DOHH2 (cell line): Measurements from ENCODE around the gene MORN5.

ENCODE experiments used
- H3F3A ChIP-seq: fragments of 200-600 bp; sonication (generic), shearing (Covaris generic); 2 replicates; pipeline ENCODE4 v1.6.0; 2016; ENCODE audit warnings: antibody characterized with exemption, mild to moderate bottlenecking; ENCODE audit not compliant: control insufficient read depth, insufficient read depth
- H3K27ac ChIP-seq: fragments of 200-600 bp; sonication (generic); 2 replicates; pipeline ENCODE4 v1.5.1; 2014; ENCODE audit warnings: low read depth, mild to moderate bottlenecking, low read length, moderate library complexity
- H3K27me3 ChIP-seq: fragments of 200-600 bp; sonication (generic); 2 replicates; pipeline ENCODE4 v1.6.1; 2014; ENCODE audit warnings: mild to moderate bottlenecking, low read length, mixed read lengths; ENCODE audit not compliant: control insufficient read depth
- H3K36me3 ChIP-seq: fragments of 200-600 bp; sonication (generic); 2 replicates; pipeline ENCODE4 v1.6.1; 2014; ENCODE audit warnings: mild to moderate bottlenecking, low read length, moderate library complexity, mixed read lengths; ENCODE audit not compliant: control insufficient read depth
- H3K4me1 ChIP-seq: fragments of 200-600 bp; sonication (generic); 2 replicates; pipeline ENCODE4 v1.6.1; 2014; ENCODE audit warnings: mild to moderate bottlenecking, low read length, mixed read lengths; ENCODE audit not compliant: control insufficient read depth
- H3K4me2 ChIP-seq: fragments of 200-600 bp; sonication (generic); 2 replicates; pipeline ENCODE4 v1.6.0; 2014; ENCODE audit warnings: mild to moderate bottlenecking, low read length, moderate library complexity
- H3K4me3 ChIP-seq: fragments of 200-600 bp; sonication (generic); 2 replicates; pipeline ENCODE4 v1.5.1; 2014; ENCODE audit warnings: mild to moderate bottlenecking, low read length, mixed read lengths
- H3K79me2 ChIP-seq: fragments of 200-600 bp; sonication (generic); 2 replicates; pipeline ENCODE4 v1.6.1; 2014; ENCODE audit warnings: mild to moderate bottlenecking, low read length, mixed read lengths; ENCODE audit not compliant: control insufficient read depth
- H3K9me2 ChIP-seq: fragments of 200-600 bp; sonication (generic); replicated peaks from 2 replicates; pipeline ENCODE4 v1.6.1; 2014; ENCODE audit warnings: mild to moderate bottlenecking, low read length, mixed read lengths; ENCODE audit not compliant: control insufficient read depth
- H3K9me3 ChIP-seq: fragments of 200-600 bp; sonication (generic); 2 replicates; pipeline ENCODE4 v1.6.1; 2014; ENCODE audit warnings: antibody characterized with exemption, low read length, mixed read lengths; ENCODE audit not compliant: control insufficient read depth, insufficient read depth
- H4K20me1 ChIP-seq: fragments of 200-600 bp; sonication (generic); 2 replicates; pipeline ENCODE4 v1.6.0; 2014; ENCODE audit warnings: low read depth, mild to moderate bottlenecking, antibody characterized with exemption, low read length, moderate library complexity; ENCODE audit not compliant: control insufficient read depth, insufficient read depth
- EZH2phosphoT487 ChIP-seq: fragments of 200-600 bp; sonication (generic); IDR thresholded peaks from 2 replicates; pipeline ENCODE4 v1.6.1; 2017; ENCODE audit warnings: borderline replicate concordance, mild to moderate bottlenecking, antibody characterized with exemption, low read length, moderate library complexity, mixed read lengths
- TF ChIP-seq, protein P1 (sequence below): fragments of 200-600 bp; sonication (generic); IDR thresholded peaks from one replicate; pipeline ENCODE4 v1.5.1; 2014; ENCODE audit warnings: antibody characterized with exemption, mild to moderate bottlenecking, low read depth, low read length; ENCODE audit not compliant: poor library complexity, severe bottlenecking

MORN5 gene

DNA sequence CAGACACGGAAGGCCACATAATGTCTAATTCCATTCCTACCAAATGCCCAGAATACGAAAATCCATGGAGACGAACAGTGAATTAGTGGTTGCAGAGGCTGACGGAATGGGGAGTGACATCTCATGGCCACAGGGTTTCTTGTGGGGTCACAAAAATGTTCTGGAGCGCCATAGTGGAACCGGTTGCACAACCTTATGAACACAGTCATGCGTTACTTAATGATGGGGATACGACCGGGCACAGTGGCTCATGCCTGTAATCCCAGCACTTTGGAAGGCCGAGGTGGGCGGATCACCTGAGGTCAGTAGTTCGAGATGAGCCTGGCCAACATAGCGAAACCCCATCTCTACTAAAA is 40.6 kb upstream of the MORN5 start:
- no peak for TF ChIP-seq EZH2phosphoT487
- TF ChIP-seq, protein P1, sequence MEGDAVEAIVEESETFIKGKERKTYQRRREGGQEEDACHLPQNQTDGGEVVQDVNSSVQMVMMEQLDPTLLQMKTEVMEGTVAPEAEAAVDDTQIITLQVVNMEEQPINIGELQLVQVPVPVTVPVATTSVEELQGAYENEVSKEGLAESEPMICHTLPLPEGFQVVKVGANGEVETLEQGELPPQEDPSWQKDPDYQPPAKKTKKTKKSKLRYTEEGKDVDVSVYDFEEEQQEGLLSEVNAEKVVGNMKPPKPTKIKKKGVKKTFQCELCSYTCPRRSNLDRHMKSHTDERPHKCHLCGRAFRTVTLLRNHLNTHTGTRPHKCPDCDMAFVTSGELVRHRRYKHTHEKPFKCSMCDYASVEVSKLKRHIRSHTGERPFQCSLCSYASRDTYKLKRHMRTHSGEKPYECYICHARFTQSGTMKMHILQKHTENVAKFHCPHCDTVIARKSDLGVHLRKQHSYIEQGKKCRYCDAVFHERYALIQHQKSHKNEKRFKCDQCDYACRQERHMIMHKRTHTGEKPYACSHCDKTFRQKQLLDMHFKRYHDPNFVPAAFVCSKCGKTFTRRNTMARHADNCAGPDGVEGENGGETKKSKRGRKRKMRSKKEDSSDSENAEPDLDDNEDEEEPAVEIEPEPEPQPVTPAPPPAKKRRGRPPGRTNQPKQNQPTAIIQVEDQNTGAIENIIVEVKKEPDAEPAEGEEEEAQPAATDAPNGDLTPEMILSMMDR: no peak
- H3F3A ChIP-seq: no peaks in the 10 kb centered on the region
- no peak overlapping the region for H3K4me2 ChIP-seq

GRCh38 chr9:122119721-122120120 is 40.0 kb upstream of the MORN5 start:
- TF ChIP-seq, protein P1: no peak
- TF ChIP-seq EZH2phosphoT487: no peak

More for the DNA sequence above, 40.6 kb upstream of the MORN5 start:
- no peak overlapping the region for H3K27ac ChIP-seq
- H3K9me2 ChIP-seq: no peaks in the 10 kb centered on the region
- no peaks in the 10 kb centered on the region for H3K79me2 ChIP-seq
- H3K4me3 ChIP-seq: no peak overlapping the region
- peaks cover 3% of the 10 kb centered on the region; the same call in 1 of the 2 replicates for H3K9me3 ChIP-seq
- no peaks in the 10 kb centered on the region for H3K36me3 ChIP-seq
- peaks cover 4% of the 10 kb centered on the region; the same call in 1 of the 2 replicates for H3K27me3 ChIP-seq
- H3K4me1 ChIP-seq: peaks cover 4% of the 10 kb centered on the region
- H4K20me1 ChIP-seq: no peaks in the 10 kb centered on the region

DNA sequence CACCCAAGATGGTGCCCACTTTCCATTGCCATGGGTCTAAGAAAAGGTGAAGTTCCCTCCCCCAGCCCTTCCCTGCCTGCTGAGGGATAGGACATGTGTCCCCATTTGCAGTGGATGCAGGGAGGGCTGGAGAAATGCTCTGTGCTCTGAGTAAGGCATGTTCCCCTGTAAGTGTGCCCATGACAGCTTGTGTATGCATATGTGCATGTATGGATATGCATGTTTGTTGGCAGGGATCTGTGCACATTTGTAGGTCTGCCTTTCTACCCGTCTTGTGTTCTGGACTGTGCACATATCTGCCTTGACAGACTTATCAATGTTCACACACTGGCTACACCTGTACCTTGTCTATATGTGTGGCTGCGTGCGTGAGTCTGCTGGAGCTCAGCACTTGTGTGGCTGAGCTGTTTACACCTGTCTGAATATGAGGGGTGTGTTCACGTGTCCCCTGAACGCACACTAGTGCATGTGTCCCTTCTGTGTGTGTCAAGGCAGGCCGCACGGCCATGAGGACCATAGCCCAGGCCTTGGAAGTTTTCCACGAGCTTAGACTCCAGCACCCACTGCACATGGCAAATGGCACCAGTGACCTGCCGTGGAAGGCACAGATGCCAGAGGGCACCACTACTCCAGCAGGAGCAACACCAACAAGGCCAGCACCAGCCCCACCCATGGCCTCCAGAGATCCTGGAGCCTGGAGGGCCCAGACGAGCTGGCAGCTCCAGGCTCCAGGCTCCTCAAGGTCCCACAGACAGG is 39.2 kb upstream of the MORN5 start:
- TF ChIP-seq, protein P1: no peak
- no peak for TF ChIP-seq EZH2phosphoT487
- H4K20me1 ChIP-seq: no peaks in the 10 kb centered on the region
- H3F3A ChIP-seq: no peaks in the 10 kb centered on the region
- no peak overlapping the region for H3K27ac ChIP-seq
- no peaks in the 10 kb centered on the region for H3K9me2 ChIP-seq
- H3K9me3 ChIP-seq: peaks cover 3% of the 10 kb centered on the region; the same call in 1 of the 2 replicates
- H3K27me3 ChIP-seq: peaks cover 11% of the 10 kb centered on the region; the same call in 1 of the 2 replicates
- H3K79me2 ChIP-seq: no peaks in the 10 kb centered on the region
- peaks cover 4% of the 10 kb centered on the region for H3K4me1 ChIP-seq
- H3K4me3 ChIP-seq: no peak overlapping the region
- H3K4me2 ChIP-seq: no peak overlapping the region
- H3K36me3 ChIP-seq: no peaks in the 10 kb centered on the region

More at GRCh38 chr9:122119721-122120120, 40.0 kb upstream of the MORN5 start:
- no peaks in the 10 kb centered on the region for H3K36me3 ChIP-seq
- H4K20me1 ChIP-seq: no peaks in the 10 kb centered on the region
- no peaks in the 10 kb centered on the region for H3K9me2 ChIP-seq
- H3K27ac ChIP-seq: no peak overlapping the region
- H3F3A ChIP-seq: no peaks in the 10 kb centered on the region
- H3K79me2 ChIP-seq: no peaks in the 10 kb centered on the region
- no peak overlapping the region for H3K4me2 ChIP-seq
- H3K9me3 ChIP-seq: peaks cover 3% of the 10 kb centered on the region; the same call in 1 of the 2 replicates
- peaks cover 8% of the 10 kb centered on the region; the same call in 1 of the 2 replicates for H3K27me3 ChIP-seq
- peaks cover 4% of the 10 kb centered on the region for H3K4me1 ChIP-seq
- no peak overlapping the region for H3K4me3 ChIP-seq
